BLaER1 (cell line): Measurements from ENCODE around the gene PAXX.
A peak's percentile ranks its signal among the peaks of the same experiment; 100 is the strongest.

Experiments used
- H3K27ac ChIP-seq: shearing (Covaris generic); formaldehyde crosslinking; 2 replicates; pipeline ENCODE4 v1.8.1; 2022
- H3K27me3 ChIP-seq: shearing (Covaris generic); formaldehyde crosslinking; 2 replicates; pipeline ENCODE4 v1.8.1; 2022
- H3K36me3 ChIP-seq: shearing (Covaris generic); formaldehyde crosslinking; 2 replicates; pipeline ENCODE4 v1.8.1; 2022
- H3K4me1 ChIP-seq: shearing (Covaris generic); formaldehyde crosslinking; 2 replicates; pipeline ENCODE4 v1.8.1; 2022
- H3K4me2 ChIP-seq: shearing (Covaris generic); formaldehyde crosslinking; 2 replicates; pipeline ENCODE4 v1.8.1; 2022
- H3K4me3 ChIP-seq: shearing (Covaris generic); formaldehyde crosslinking; 2 replicates; pipeline ENCODE4 v1.8.1; 2022
- H3K9ac ChIP-seq: shearing (Covaris generic); formaldehyde crosslinking; 2 replicates; pipeline ENCODE4 v1.8.1; 2022
- H3K9me3 ChIP-seq: shearing (Covaris generic); formaldehyde crosslinking; 2 replicates; pipeline ENCODE4 v1.8.1; 2022
- H4K20me1 ChIP-seq: shearing (Covaris generic); formaldehyde crosslinking; 2 replicates; pipeline ENCODE4 v1.8.1; 2022
- Cebpa-rat ChIP-seq: shearing (Covaris generic); IDR thresholded peaks from 2 replicates; pipeline ENCODE4 v1.8.1; 2022

The PAXX gene

GRCh38 chr9:137015976-137016375 is 23.8 kb downstream of the PAXX start:
- no peak overlapping the region for H3K27ac ChIP-seq
- TF ChIP-seq Cebpa-rat, result no peak
- H3K4me3 ChIP-seq, result no peak overlapping the region
- peaks cover 13% of the 10 kb centered on the region for H3K4me1 ChIP-seq
- H3K27me3 ChIP-seq, result no peaks in the 10 kb centered on the region
- no peaks in the 10 kb centered on the region for H4K20me1 ChIP-seq
- H3K9ac ChIP-seq, result no peak overlapping the region
- 0 out of 2 replicates have a peak, but pooled peaks cover 4% of the 10 kb centered on the region for H3K9me3 ChIP-seq
- no peak overlapping the region for H3K4me2 ChIP-seq
- H3K36me3 ChIP-seq, result peaks cover 82% of the 10 kb centered on the region

GRCh38 chr9:137016436-137016835 is 24.2 kb downstream of the PAXX start:
- Histone ChIP-seq H3K36me3 (peaks cover 86% of the 10 kb centered on the region), H3K27me3 (no peaks in the 10 kb centered on the region), H3K27ac (no peak overlapping the region), H3K9me3 (0 out of 2 replicates have a peak, but pooled peaks cover 4% of the 10 kb centered on the region), H3K4me3 (no peak overlapping the region), H3K4me2 (no peak overlapping the region), H3K9ac (no peak overlapping the region), H3K4me1 (peaks cover 13% of the 10 kb centered on the region), H4K20me1 (peaks cover 4% of the 10 kb centered on the region; the same call in 1 of the 2 replicates)
- no peak for TF ChIP-seq Cebpa-rat

- no peaks in the 10 kb centered on the region for H3K27me3 ChIP-seq
- no peak overlapping the region for H3K9ac ChIP-seq
- H3K9me3 ChIP-seq, result 0 out of 2 replicates have a peak, but pooled peaks cover 4% of the 10 kb centered on the region
- peaks cover 7% of the 10 kb centered on the region; the same call in 1 of the 2 replicates for H4K20me1 ChIP-seq
- H3K4me2 ChIP-seq, result no peak overlapping the region
- peaks cover 13% of the 10 kb centered on the region for H3K4me1 ChIP-seq
- no peak overlapping the region for H3K4me3 ChIP-seq
- H3K36me3 ChIP-seq, result peaks cover 86% of the 10 kb centered on the region
- H3K27ac ChIP-seq, result no peak overlapping the region
- TF ChIP-seq Cebpa-rat, result no peak
Measured at GRCh38 chr9:137017071-137017470, 24.8 kb downstream of the PAXX start.

- Histone ChIP-seq H3K9ac (no peak overlapping the region), H3K9me3 (0 out of 2 replicates have a peak, but pooled peaks cover 4% of the 10 kb centered on the region), H3K36me3 (peaks cover 84% of the 10 kb centered on the region), H3K27ac (no peak overlapping the region), H3K27me3 (no peaks in the 10 kb centered on the region), H3K4me1 (peaks cover 13% of the 10 kb centered on the region), H4K20me1 (peaks cover 7% of the 10 kb centered on the region; the same call in 1 of the 2 replicates), H3K4me2 (no peak overlapping the region), H3K4me3 (no peak overlapping the region)
- no peak for TF ChIP-seq Cebpa-rat
Measured at GRCh38 chr9:137017791-137018497, 25.7 kb downstream of the PAXX start.

- H4K20me1 ChIP-seq, result peaks cover 14% of the 10 kb centered on the region
- no peak overlapping the region for H3K27ac ChIP-seq
- no peak overlapping the region for H3K4me3 ChIP-seq
- TF ChIP-seq Cebpa-rat, result no peak
- H3K9me3 ChIP-seq, result 0 out of 2 replicates have a peak, but pooled peaks cover 4% of the 10 kb centered on the region
- peak overlapping the region; percentile 32; the same call in 1 of the 2 replicates for H3K4me2 ChIP-seq
- H3K4me1 ChIP-seq, result peaks cover 13% of the 10 kb centered on the region
- H3K27me3 ChIP-seq, result no peaks in the 10 kb centered on the region
- H3K9ac ChIP-seq, result no peak overlapping the region
- H3K36me3 ChIP-seq, result peaks cover 80% of the 10 kb centered on the region
Measured at GRCh38 chr9:137018761-137019559, 26.7 kb downstream of the PAXX start.

GRCh38 chr9:137019891-137020683 is 27.9 kb downstream of the PAXX start:
- Histone ChIP-seq H4K20me1 (peaks cover 23% of the 10 kb centered on the region), H3K9me3 (0 out of 2 replicates have a peak, but pooled peaks cover 4% of the 10 kb centered on the region), H3K4me1 (peaks cover 21% of the 10 kb centered on the region), H3K36me3 (peaks cover 70% of the 10 kb centered on the region), H3K27me3 (no peaks in the 10 kb centered on the region), H3K27ac (no peak overlapping the region), H3K9ac (no peak overlapping the region), H3K4me3 (no peak overlapping the region), H3K4me2 (peak overlapping the region; percentile 32; the same call in 1 of the 2 replicates)
- no peak for TF ChIP-seq Cebpa-rat

GRCh38 chr9:137020771-137021567 is 28.7 kb downstream of the PAXX start:
- H3K4me1 ChIP-seq, result peaks cover 30% of the 10 kb centered on the region
- TF ChIP-seq Cebpa-rat, result no peak
- no peaks in the 10 kb centered on the region for H3K27me3 ChIP-seq
- no peak overlapping the region for H3K9ac ChIP-seq
- H3K4me2 ChIP-seq, result no peak overlapping the region
- no peak overlapping the region for H3K27ac ChIP-seq
- peaks cover 63% of the 10 kb centered on the region for H3K36me3 ChIP-seq
- H3K4me3 ChIP-seq, result no peak overlapping the region
- H4K20me1 ChIP-seq, result peaks cover 32% of the 10 kb centered on the region
- 0 out of 2 replicates have a peak, but pooled peaks cover 4% of the 10 kb centered on the region for H3K9me3 ChIP-seq

- 0 out of 2 replicates have a peak, but pooled peaks cover 4% of the 10 kb centered on the region for H3K9me3 ChIP-seq
- no peak overlapping the region for H3K4me2 ChIP-seq
- TF ChIP-seq Cebpa-rat, result no peak
- no peak overlapping the region for H3K9ac ChIP-seq
- H3K36me3 ChIP-seq, result peaks cover 57% of the 10 kb centered on the region
- H3K27ac ChIP-seq, result no peak overlapping the region
- peaks cover 36% of the 10 kb centered on the region for H3K4me1 ChIP-seq
- no peaks in the 10 kb centered on the region for H3K27me3 ChIP-seq
- peaks cover 38% of the 10 kb centered on the region for H4K20me1 ChIP-seq
- no peak overlapping the region for H3K4me3 ChIP-seq
Measured at GRCh38 chr9:137021568-137021978, 29.4 kb downstream of the PAXX start.
